GM12801 (cell line): ENCODE results near the gene CST9L.

Source experiments
- CTCF ChIP-seq: IDR thresholded peaks from one replicate; pipeline ENCODE4 v1.5.1; 2011; ENCODE audit warnings: control low read depth; ENCODE audit not compliant: insufficient read length; ENCODE audit errors: extremely low read depth

CST9L gene

GRCh38 chr20:23542801-23543200 is 25.5 kb downstream of the CST9L start:
- TF ChIP-seq CTCF = no peak

- no peak for TF ChIP-seq CTCF
Measured at GRCh38 chr20:23541776-23542175, 26.5 kb downstream of the CST9L start.

GRCh38 chr20:23541330-23541729 is 27.0 kb downstream of the CST9L start:
- TF ChIP-seq CTCF = no peak

- no peak for TF ChIP-seq CTCF
Measured at GRCh38 chr20:23540624-23541023, 27.7 kb downstream of the CST9L start.

- TF ChIP-seq CTCF = no peak
Measured at GRCh38 chr20:23537030-23537429, 31.3 kb downstream of the CST9L start.

- no peak for TF ChIP-seq CTCF
Measured at GRCh38 chr20:23536328-23536974, 31.8 kb downstream of the CST9L start.

- no peak for TF ChIP-seq CTCF
Measured at GRCh38 chr20:23534801-23535593, 33.3 kb downstream of the CST9L start.
